Measurements from ENCODE around the gene GLG1.

GLG1 gene

DNA sequence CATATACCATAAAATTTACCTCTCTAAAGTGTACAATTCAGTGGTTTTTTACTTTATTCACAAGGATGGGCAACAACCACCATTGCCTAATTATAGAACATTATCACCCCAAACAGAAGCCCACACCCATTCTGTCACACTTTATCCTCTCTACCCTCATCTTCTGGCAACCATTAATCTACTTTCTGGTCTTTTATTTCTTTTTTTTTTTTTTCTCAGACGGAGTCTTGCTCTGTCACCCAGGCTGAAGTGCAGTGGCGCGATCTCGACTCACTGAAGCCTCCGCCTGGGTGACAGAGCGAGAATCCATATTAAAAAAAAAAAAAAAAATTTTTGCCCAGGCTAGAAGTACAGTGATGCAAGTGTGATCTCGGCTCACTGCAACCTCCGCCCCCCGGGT lies 95.0 kb downstream of the GLG1 start:
- TF ChIP-seq, protein P1, sequence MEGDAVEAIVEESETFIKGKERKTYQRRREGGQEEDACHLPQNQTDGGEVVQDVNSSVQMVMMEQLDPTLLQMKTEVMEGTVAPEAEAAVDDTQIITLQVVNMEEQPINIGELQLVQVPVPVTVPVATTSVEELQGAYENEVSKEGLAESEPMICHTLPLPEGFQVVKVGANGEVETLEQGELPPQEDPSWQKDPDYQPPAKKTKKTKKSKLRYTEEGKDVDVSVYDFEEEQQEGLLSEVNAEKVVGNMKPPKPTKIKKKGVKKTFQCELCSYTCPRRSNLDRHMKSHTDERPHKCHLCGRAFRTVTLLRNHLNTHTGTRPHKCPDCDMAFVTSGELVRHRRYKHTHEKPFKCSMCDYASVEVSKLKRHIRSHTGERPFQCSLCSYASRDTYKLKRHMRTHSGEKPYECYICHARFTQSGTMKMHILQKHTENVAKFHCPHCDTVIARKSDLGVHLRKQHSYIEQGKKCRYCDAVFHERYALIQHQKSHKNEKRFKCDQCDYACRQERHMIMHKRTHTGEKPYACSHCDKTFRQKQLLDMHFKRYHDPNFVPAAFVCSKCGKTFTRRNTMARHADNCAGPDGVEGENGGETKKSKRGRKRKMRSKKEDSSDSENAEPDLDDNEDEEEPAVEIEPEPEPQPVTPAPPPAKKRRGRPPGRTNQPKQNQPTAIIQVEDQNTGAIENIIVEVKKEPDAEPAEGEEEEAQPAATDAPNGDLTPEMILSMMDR (IDR thresholded peaks at IDR 0.05): no peak

DNA sequence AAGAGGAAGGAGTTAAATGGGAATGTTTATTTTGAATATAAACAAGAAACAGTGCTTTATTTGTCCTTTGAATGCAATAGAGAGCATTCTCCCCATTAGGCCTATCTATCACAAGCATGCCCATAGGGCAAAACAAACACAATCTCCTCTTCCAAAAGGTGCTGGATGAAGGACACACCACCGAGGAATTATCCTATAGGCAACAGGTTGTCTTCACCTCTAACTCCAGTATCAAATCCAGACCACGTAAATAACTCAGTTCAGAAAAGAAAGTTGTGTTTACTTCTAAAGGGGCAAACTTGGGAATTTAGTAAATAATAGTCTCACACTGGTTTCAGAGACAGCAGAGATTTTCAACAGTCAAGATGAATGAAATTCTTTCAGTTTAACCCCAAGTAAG lies 101.9 kb downstream of the GLG1 start:
- TF ChIP-seq, protein P1 (IDR thresholded peaks at IDR 0.05): no peak

DNA sequence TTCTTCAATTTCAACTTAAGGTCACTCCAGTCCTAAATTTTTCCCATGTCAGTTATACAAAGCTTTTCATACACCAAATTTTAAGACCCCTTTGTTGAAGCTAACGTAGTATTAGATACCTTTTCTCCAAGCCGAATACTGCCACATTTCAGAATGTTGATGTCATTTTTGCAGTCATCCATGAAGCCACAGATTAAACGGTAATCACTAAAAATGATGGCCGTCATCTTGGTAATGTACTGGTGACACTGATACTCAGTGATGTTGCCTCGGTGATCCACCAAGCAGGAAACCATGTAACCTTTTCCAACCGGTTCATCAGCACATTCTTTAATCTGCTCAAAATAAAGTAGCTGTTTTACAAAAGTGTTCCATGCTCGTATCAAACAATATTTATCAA lies 103.5 kb downstream of the GLG1 start:
- TF ChIP-seq, protein P1 (IDR thresholded peaks at IDR 0.05): no peak

DNA sequence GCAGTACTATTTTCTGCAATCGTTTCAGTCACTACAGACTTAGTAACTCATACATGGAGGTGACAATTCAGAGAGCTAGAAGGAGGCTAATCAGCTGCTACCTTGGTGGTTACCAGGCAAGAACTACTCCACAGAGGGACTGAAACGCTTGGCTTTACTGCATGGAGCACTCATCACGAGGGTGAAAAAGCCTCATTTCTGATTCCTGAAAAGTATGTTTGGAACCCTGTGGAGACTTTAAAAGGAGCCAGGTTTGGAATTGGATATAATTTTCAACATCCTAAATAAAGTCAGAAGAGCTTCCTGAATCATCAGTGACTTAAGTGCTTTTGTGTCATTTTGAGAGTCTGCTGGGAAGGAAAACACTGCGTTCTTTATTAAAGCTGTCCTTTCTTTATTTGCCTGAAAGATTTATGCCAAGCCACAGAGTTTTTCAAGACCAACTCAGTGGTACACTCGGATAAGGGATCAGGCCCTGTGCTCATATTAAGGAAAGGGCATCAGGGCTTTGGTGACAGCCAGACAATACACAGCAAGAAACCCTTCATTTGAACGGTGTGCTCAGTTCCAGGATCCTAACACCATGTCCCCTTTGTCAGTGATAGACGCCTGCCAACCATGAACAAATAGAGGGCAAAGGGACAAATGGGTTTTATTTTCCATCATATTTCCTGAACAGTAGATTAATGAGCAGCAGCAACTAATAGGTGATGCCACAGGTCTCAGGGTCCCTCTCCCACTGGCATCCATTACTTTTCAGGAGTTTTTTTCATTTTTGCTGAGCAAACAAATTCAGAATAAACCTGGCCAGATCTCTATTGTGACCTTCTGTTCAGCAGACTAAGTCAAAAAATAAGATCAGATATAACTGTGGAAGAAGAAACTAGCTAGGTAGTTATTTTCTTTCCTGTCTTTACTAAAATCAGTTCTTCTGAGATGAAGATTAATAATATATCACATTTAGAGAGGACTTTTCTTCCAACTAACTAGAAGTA lies 105.1 kb downstream of the GLG1 start:
- TF ChIP-seq, protein P1 (IDR thresholded peaks at IDR 0.05): no peak

DNA sequence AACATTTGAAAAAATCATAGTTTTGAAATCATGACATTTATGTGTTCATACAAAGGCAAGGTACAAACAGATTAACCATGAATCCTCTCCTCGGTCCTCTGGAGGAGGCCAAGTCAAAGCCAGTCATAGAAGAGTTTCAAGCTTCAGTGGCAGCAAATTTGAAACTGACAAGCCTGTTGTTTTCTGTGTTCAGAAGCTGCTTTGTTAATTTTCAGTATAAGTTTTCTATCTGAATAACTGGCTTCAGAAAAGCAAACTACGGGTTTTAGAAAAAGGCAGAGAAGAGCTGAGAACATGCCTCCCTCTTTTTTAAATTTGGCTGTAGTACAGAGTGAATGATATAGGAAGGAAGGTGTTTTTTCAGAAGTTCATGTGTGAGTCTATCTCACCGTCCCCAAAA lies 106.0 kb downstream of the GLG1 start:
- TF ChIP-seq, protein P1 (IDR thresholded peaks at IDR 0.05): no peak

DNA sequence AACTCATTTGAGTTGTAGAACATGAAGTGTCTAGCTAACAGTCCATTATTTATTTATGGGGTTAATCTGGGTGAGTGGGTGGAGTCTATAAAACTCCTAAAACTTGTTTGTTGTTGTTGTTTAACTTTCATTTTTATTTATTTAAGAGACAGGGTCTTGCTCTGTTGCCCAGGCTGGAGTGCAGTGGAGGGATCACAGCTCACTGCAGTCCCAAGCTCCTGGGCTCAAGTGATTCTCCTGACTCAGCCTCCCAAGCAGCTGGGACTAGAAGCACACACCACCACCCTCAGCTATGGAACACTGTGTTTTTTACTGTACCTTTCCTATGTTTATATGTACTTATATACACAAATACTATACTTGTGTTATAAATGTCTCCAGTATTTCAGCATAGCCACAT lies 107.8 kb downstream of the GLG1 start:
- TF ChIP-seq, protein P1 (IDR thresholded peaks at IDR 0.05): no peak

DNA sequence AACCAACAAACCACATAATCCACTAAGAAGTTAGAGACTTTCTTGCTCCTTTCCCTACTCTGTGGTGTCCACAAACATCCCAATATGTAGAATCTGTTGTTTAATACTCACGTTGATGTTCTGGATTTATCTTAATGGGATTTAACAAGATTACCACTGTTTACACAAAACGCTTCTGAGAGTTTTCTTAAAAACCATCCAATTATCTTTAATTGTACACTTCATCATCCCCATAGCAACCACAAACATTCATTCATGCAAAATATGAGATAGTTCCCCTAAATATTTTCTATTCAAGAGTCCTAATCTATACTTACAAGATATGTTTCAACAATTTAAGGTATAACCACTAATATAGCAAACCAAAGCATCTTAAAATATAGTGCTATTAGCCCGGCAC lies 109.2 kb downstream of the GLG1 start:
- TF ChIP-seq, protein P1 (IDR thresholded peaks at IDR 0.05): no peak

Measured in LNCAP (cell line).